HCT116 (cell line): ENCODE measurements around the gene CDH13. TPM values are rescaled to one million over a fixed set of nuclear protein-coding genes. Genes with fewer than 3 reads are reported as not detected.

Experiments
- ATAC-seq: fragments of 200-7000 bp; cut with Tn5 transposase; 2 replicates; pipeline ENCODE4 v1.9.1; 2020; ENCODE audit warnings: mild to moderate bottlenecking, moderate library complexity
- BruUV-seq: library from RNA; stranded (reverse); fragments of 400-500 nt; replicated peaks from 2 replicates; lab custom pipeline; 2021; lab: Mats Ljungman, UMichigan
- CTCF ChIA-PET: fragments of 300-600 bp; sonication (Branson Sonifier 250); formaldehyde crosslinking; loops from one replicate; lab custom pipeline; 2021; ENCODE audit warnings: antibody characterized with exemption; lab: Charles Lee
- POLR2A ChIA-PET: fragments of 300-600, 350-600 bp; sonication (Branson Sonifier 250); formaldehyde crosslinking; loops from one replicate; lab custom pipeline; 2021; ENCODE audit warnings: antibody characterized with exemption; lab: Charles Lee
- RAD21 ChIA-PET, 2 experiments: fragments of 300-600 bp; sonication (Branson Sonifier 250); formaldehyde crosslinking; loops; one replicate each; lab custom pipeline; 2023; ENCODE audit warnings: low total read pairs in 2 of 2; ENCODE audit not compliant: uncharacterized antibody in 2 of 2, unreplicated experiment in 2 of 2, low non-redundant PET in 1 of 2; lab: Charles Lee
- DNase-seq: peaks from one replicate; pipeline ENCODE4 v3.0.0-alpha.2; 2010; ENCODE audit warnings: low read depth, low spot score
- H2AFZ ChIP-seq: fragments of 200-600 bp; shearing (Covaris generic), sonication (generic); 2 replicates; pipeline ENCODE4 v1.6.1; 2017; ENCODE audit warnings: low read depth, mixed run types, mixed read lengths, antibody characterized with exemption, low read length; ENCODE audit not compliant: poor library complexity, severe bottlenecking
- H3K27ac ChIP-seq: 2 replicates; pipeline ENCODE4 v1.5.1; 2012; ENCODE audit warnings: low read depth, low read length
- H3K27me3 ChIP-seq: fragments of 200-600 bp; sonication (generic); 2 replicates; pipeline ENCODE4 v1.6.1; 2016; ENCODE audit warnings: mixed run types, low read length, mixed read lengths; ENCODE audit not compliant: insufficient read depth
- H3K36me3 ChIP-seq, 2 experiments: fragments of 200-500 bp in 1 of 2; fragments of 200-600 bp in 1 of 2; sonication (Bioruptor generic) in 1 of 2; sonication (generic) in 1 of 2; 2 replicates each; pipeline versions ENCODE4 v1.5.1 to v1.6.1; 2014 to 2016; ENCODE audit warnings: low read length in 2 of 2, inconsistent platforms in 1 of 2, mixed read lengths in 1 of 2, mixed run types in 1 of 2; ENCODE audit not compliant: insufficient read depth in 2 of 2, control insufficient read depth in 1 of 2
- H3K4me1 ChIP-seq, 2 experiments: fragments of 200-600 bp in 1 of 2; sonication (generic) in 1 of 2; 2 replicates each; pipeline versions ENCODE4 v1.5.1 to v1.6.1; 2012 to 2017; ENCODE audit warnings: low read length in 2 of 2, inconsistent platforms in 1 of 2, mild to moderate bottlenecking in 1 of 2, mixed read lengths in 1 of 2, mixed run types in 1 of 2, moderate library complexity in 1 of 2; ENCODE audit not compliant: insufficient read depth in 2 of 2, control insufficient read depth in 1 of 2
- H3K4me2 ChIP-seq: fragments of 200-600 bp; sonication (generic); 2 replicates; pipeline ENCODE4 v1.6.1; 2017; ENCODE audit warnings: mixed run types, low read length, mixed read lengths
- H3K4me3 ChIP-seq, 2 experiments: fragments of 200-600 bp in 1 of 2; sonication (generic) in 1 of 2; replicated peaks in 1 of 2; 2 replicates each; pipeline ENCODE4 v1.5.1; 2011 to 2016; ENCODE audit warnings: low read length in 2 of 2, control low read depth in 1 of 2, low read depth in 1 of 2, mild to moderate bottlenecking in 1 of 2, mixed read lengths in 1 of 2, mixed run types in 1 of 2
- H3K79me2 ChIP-seq: fragments of 200-600 bp; sonication (generic); 2 replicates; pipeline ENCODE4 v1.6.1; 2017; ENCODE audit warnings: mild to moderate bottlenecking, mixed run types, low read length, moderate library complexity, mixed read lengths; ENCODE audit not compliant: insufficient read depth
- H3K9ac ChIP-seq: fragments of 200-600 bp; sonication (generic); 2 replicates; pipeline ENCODE4 v1.6.1; 2016; ENCODE audit warnings: low read length, mixed read lengths
- H3K9me2 ChIP-seq: fragments of 200-600 bp; sonication (generic), shearing (Covaris generic); 2 replicates; pipeline ENCODE4 v1.6.1; 2017; ENCODE audit warnings: mixed run types, mild to moderate bottlenecking, moderate library complexity; ENCODE audit not compliant: insufficient read depth
- H3K9me3 ChIP-seq, 2 experiments: fragments of 200-500 bp in 1 of 2; fragments of 200-600 bp in 1 of 2; sonication (Bioruptor generic) in 1 of 2; sonication (generic) in 1 of 2; 2 replicates each; pipeline ENCODE4 v1.6.1; 2014 to 2017; ENCODE audit warnings: low read length in 2 of 2, mixed read lengths in 2 of 2, inconsistent platforms in 1 of 2, low read depth in 1 of 2, mild to moderate bottlenecking in 1 of 2, mixed run types in 1 of 2, moderate library complexity in 1 of 2; ENCODE audit not compliant: control insufficient read depth in 1 of 2, insufficient read depth in 1 of 2
- H4K20me1 ChIP-seq: fragments of 200-600 bp; sonication (generic), shearing (Covaris generic); 2 replicates; pipeline ENCODE4 v1.6.1; 2017; ENCODE audit warnings: mixed run types, mild to moderate bottlenecking, moderate library complexity; ENCODE audit not compliant: insufficient read depth
- ATF3 ChIP-seq: IDR thresholded peaks from 2 replicates; pipeline ENCODE4 v1.6.1; 2012
- EGR1 ChIP-seq: IDR thresholded peaks from 2 replicates; pipeline ENCODE4 v1.6.1; 2012; ENCODE audit warnings: low read depth
- EZH2 ChIP-seq: fragments of 200-600 bp; sonication (generic); IDR thresholded peaks from 2 replicates; pipeline ENCODE4 v1.6.1; 2017; ENCODE audit warnings: antibody characterized with exemption, mixed run types
- POLR2AphosphoS5 ChIP-seq: IDR thresholded peaks from 2 replicates; pipeline ENCODE4 v1.6.1; 2011; ENCODE audit warnings: mild to moderate bottlenecking, low read depth, low read length, moderate library complexity
- YY1 ChIP-seq: IDR thresholded peaks from 2 replicates; pipeline ENCODE4 v1.6.1; 2011; ENCODE audit warnings: low read length, low read depth, moderate library complexity, mild to moderate bottlenecking; ENCODE audit not compliant: insufficient replicate concordance; ENCODE audit errors: extremely low read depth
- ZBTB33 ChIP-seq: IDR thresholded peaks from 2 replicates; pipeline ENCODE4 v1.6.1; 2011; ENCODE audit warnings: mild to moderate bottlenecking, low read length, moderate library complexity; ENCODE audit not compliant: insufficient replicate concordance; ENCODE audit errors: extremely low read depth
- intact Hi-C: fragments of 100-400 bp; cut with micrococcal nuclease; formaldehyde crosslinking; loops from 2 replicates; pipeline ENCODE4 v1.10.0; 2022
- total RNA-seq: library from RNA; stranded (reverse); gene quantifications from one replicate; pipeline ENCODE4 v1.2.1, GENCODE V29; 2021; ENCODE audit not compliant: unreplicated experiment

Gene CDH13
- total RNA-seq, 1 experiment from 2014 or later, result not detected

- Histone ChIP-seq H3K36me3 (no peaks in the 10 kb centered on the region), H3K79me2 (no peaks in the 10 kb centered on the region), H3K9me3 (no peaks in the 10 kb centered on the region), H3K9me2 (no peaks in the 10 kb centered on the region), H3K4me1 (no peaks in the 10 kb centered on the region), H2AFZ (no peak overlapping the region), H4K20me1 (no peaks in the 10 kb centered on the region), H3K27me3 (peaks cover 12% of the 10 kb centered on the region), H3K9ac (no peak overlapping the region), H3K4me3 (no peak overlapping the region), H3K27ac (no peak overlapping the region), H3K4me2 (no peak overlapping the region)
- intact Hi-C loops, result no loop called here
- RAD21 ChIA-PET, result no interaction called here
- DNase-seq (no peak), ATAC-seq (no peak)
- CTCF ChIA-PET, result no interaction called here
- POLR2A ChIA-PET, result interaction anchor here (0.7 kb wide), 1 partner anchor 1293 kb away, joined by 3 read pairs; no protein-coding TSS in a partner anchor
- BruUV-seq, result no TSS peak
- TF ChIP-seq ATF3 (no peak), POLR2AphosphoS5 (no peak), YY1 (no peak), EZH2 (no peak), EGR1 (no peak), ZBTB33 (no peak)
Measured at GRCh38 chr16:83789642-83790401, 1163.1 kb downstream of the CDH13 start.
